Naive thymus-derived CD8-positive, alpha-beta T cell (primary cell): ENCODE results near the gene MORN1. TPM values are rescaled to one million over a fixed set of nuclear protein-coding genes. Genes with fewer than 3 reads are reported as not detected.

Experiments used
- ATAC-seq, 2 donors: fragments of 150-1000 bp; cut with Tn5 transposase in 1 of 2; sonication (Bioruptor Pico), chemical (Tn5 transposase) in 1 of 2; 1 replicate in 1 of 2; 2 replicates in 1 of 2; pipeline ENCODE4 v1.10.0; 2021; ENCODE audit warnings: mild to moderate bottlenecking in 2 of 2, moderate library complexity in 2 of 2
- POLR2A ChIA-PET: fragments of 350-600 bp; sonication (Branson Sonifier 250); formaldehyde crosslinking; loops from one replicate; lab custom pipeline; 2021; ENCODE audit warnings: antibody characterized with exemption; lab: Charles Lee
- DNase-seq, 10 donors: peaks; one replicate each; pipeline versions ENCODE4 v3.0.0 to v3.0.0-alpha.2; 2020 to 2022
- H3K27ac Mint-ChIP-seq, 10 donors: one replicate each; pipeline ENCODE4 v1.8.0; 2020 to 2022; ENCODE audit warnings: mild to moderate bottlenecking in 10 of 10, mixed read lengths in 10 of 10, moderate library complexity in 4 of 10, inconsistent platforms in 1 of 10
- H3K27me3 Mint-ChIP-seq, 5 donors: one replicate each; pipeline ENCODE4 v1.8.0; 2021 to 2022; ENCODE audit warnings: mixed read lengths in 5 of 5
- H3K36me3 Mint-ChIP-seq, 3 donors: one replicate each; pipeline ENCODE4 v1.8.0; 2020 to 2022; ENCODE audit warnings: mixed read lengths in 3 of 3, mild to moderate bottlenecking in 2 of 3, inconsistent platforms in 1 of 3
- H3K4me1 Mint-ChIP-seq, 4 donors: one replicate each; pipeline ENCODE4 v1.8.0; 2021 to 2022; ENCODE audit warnings: mixed read lengths in 4 of 4
- H3K4me3 Mint-ChIP-seq, 10 donors: one replicate each; pipeline ENCODE4 v1.8.0; 2020 to 2022; ENCODE audit warnings: mild to moderate bottlenecking in 10 of 10, mixed read lengths in 10 of 10, moderate library complexity in 6 of 10, inconsistent platforms in 1 of 10
- H3K9me3 Mint-ChIP-seq, 9 donors: one replicate each; pipeline ENCODE4 v1.8.0; 2020 to 2022; ENCODE audit warnings: mixed read lengths in 9 of 9, mild to moderate bottlenecking in 3 of 9, inconsistent platforms in 1 of 9, moderate library complexity in 1 of 9
- polyA plus RNA-seq, 3 donors: library from polyadenylated mRNA; unstranded; fragments of 300-500 nt; fragmentation: Illumina TruSeq; gene quantifications; one replicate each; pipeline ENCODE4 v1.2.3, GENCODE V29; 2021
- total RNA-seq, 8 experiments: library from RNA in 2 of 8; stranded (reverse) in 2 of 8; gene quantifications; one replicate each; pipeline ENCODE4 v1.2.3 and lab custom pipeline; 2021 to 2026

Gene MORN1
- total and polyA plus RNA-seq, 5 experiments from 2014 or later: 4.3 to 18.8 (median 7.1) TPM

DNA sequence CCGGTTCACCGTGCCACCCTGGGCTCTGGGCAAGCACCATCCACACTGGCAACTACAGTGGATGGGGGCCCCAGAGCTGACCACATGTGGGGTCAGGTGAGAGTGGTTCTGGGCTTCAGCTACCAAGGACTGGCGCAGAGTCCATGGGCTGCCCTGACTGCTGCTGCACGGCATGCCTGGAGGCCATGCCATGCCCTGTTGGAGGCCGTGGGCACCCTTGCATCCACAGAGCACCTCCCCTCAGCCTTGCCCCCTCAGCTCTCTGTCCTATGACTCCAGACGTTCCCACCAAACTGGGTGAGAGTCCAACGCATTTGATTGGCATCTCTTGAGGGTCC is 15.5 kb downstream of the MORN1 start:
- POLR2A ChIA-PET: no interaction called here
- Mint-ChIP-seq H3K4me1 (peaks cover 0 to 3% (median 0%) of the 10 kb centered on the region in 4 donors), H3K9me3 (no peaks in the 10 kb centered on the region), H3K27ac (peak overlapping the region in 1 of 10 donors; percentile 43), H3K27me3 (no peaks in the 10 kb centered on the region), H3K36me3 (peaks cover 0 to 2% (median 0%) of the 10 kb centered on the region in 3 donors), H3K4me3 (no peak overlapping the region)
- peak in 1 of 10 donors; percentile 45 for DNase-seq
- ATAC-seq: no peak

DNA sequence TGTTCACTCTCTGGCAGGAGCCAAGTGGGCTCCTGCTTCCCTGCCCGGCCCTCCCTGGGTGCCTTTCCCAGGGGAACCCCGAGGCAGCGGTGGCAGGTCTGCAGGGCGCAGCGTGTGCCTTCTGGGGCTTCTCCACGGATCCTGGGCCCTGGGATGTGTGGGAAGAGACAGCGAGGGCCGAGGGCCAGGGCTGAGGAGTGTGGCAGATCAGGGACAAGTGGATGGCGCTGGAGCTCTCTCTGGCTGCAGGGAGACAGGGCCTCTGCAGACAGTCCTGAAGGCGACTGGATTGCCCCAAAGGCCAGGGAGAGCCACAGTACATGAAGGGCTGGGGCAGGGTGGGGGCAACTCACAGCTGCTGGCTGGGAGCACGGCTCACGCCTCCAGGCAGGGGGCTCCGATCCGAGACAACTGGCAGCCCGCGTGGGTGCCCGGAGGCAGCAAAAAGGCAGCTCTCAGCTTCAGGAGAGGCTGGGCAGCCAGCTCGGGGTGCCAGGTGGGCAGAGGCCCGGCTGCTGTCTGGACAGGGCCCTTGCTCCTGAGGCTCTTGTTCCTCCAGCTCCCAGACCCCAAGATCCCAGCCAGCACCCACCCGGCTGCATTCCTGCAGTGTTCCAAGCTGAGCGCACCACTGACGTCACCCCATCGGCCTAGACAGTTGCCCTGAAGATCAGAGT is 16.0 kb downstream of the MORN1 start:
- Mint-ChIP-seq H3K36me3 (peaks cover 0 to 2% (median 0%) of the 10 kb centered on the region in 3 donors), H3K4me1 (peaks cover 0 to 3% (median 0%) of the 10 kb centered on the region in 4 donors), H3K27ac (no peak overlapping the region), H3K4me3 (no peak overlapping the region), H3K27me3 (no peaks in the 10 kb centered on the region), H3K9me3 (no peaks in the 10 kb centered on the region)
- DNase-seq (peak in 1 of 10 donors; percentile 55), ATAC-seq (no peak)
- POLR2A ChIA-PET: no interaction called here

DNA sequence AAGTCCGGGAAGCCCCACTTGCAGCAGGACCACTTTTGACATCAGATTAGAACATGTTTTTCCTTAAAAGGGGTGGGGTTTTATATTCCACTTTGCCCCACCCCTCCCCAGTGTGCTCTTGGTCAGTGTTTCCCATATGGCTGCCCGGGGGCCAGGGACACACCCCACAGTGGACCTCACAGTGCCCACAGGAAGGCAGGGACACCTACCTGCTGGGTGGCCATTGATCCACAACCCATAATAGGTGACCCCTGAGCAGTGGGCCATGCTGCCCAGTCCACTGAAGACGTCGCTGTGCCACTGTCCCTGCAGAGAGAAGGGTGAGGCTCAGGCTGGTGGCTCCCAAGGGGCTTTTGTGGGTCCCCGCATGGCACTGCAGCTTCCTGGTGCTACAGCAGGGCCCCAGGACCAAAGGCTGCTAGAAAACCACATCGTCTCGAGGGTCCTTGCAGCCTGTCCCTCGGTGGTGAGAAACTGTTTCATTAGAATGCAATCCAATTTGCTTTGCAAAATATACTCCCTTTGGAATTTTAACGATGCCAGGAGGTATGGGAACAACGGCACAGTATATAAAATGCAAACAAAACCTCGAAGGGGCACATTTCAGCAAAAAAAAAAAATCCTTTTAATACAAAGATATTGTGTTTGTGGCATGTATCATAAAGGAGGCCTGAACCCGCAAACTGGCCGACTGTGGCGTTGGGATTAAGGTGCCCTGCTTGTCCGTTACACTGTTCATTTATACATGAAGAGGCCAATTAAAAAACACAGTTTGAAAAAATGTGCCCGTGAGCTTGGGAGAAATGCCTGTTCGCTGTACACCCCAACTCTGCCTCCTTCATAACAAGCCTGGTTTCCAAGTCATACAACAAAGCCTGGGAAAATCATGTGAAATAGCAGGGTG is 16.9 kb downstream of the MORN1 start:
- POLR2A ChIA-PET: no interaction called here
- no peak overlapping the region for H3K4me3 Mint-ChIP-seq
- DNase-seq (peak in 1 of 10 donors; percentile 52), ATAC-seq (no peak)
- H3K36me3 Mint-ChIP-seq: peaks cover 0 to 4% (median 4%) of the 10 kb centered on the region in 3 donors
- H3K4me1 Mint-ChIP-seq: peaks cover 0 to 3% (median 0%) of the 10 kb centered on the region in 4 donors
- H3K27me3 Mint-ChIP-seq: no peaks in the 10 kb centered on the region
- no peak overlapping the region for H3K27ac Mint-ChIP-seq
- no peaks in the 10 kb centered on the region for H3K9me3 Mint-ChIP-seq

DNA sequence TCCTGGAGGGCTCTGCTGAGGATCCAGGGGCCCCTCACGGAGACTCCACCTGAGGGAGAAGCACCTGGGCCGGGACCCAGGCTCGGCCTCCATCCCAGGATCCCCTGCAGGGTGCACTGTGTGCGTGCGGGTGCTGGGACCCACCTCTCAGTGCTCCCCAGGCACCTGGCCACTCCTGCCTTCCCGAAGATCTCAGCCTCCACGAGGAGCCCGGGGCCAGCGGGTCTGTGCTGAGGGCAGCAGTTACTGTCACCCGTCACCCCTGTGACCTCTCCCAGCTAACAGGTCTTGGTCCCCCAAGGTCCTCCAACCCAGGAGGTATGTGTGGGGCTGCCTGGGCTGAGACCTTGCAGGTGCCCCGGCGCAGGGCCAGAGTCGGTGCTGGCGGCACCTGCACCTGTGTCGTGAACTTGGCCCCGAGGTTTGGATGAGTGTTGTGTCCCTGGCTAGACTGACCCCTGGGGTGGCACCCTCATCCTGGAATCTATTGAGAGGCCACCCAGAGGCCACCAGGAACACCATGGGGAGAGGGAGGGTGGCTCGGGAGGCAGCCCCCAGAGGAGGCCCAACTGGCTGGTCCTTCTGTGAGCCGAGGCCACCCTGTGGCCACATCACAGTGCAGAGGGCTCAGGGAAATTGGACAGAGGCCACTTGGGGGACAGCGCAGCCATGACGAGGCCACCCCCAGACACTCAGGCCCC is 17.7 kb downstream of the MORN1 start:
- DNase-seq (peak in 1 of 10 donors; percentile 56), ATAC-seq (no peak)
- Mint-ChIP-seq H3K27ac (peak overlapping the region in 1 of 10 donors; percentile 43), H3K9me3 (no peaks in the 10 kb centered on the region), H3K27me3 (no peaks in the 10 kb centered on the region), H3K4me1 (no peaks in the 10 kb centered on the region), H3K36me3 (peaks cover 0 to 4% (median 4%) of the 10 kb centered on the region in 3 donors), H3K4me3 (no peak overlapping the region)
- POLR2A ChIA-PET: no interaction called here

DNA sequence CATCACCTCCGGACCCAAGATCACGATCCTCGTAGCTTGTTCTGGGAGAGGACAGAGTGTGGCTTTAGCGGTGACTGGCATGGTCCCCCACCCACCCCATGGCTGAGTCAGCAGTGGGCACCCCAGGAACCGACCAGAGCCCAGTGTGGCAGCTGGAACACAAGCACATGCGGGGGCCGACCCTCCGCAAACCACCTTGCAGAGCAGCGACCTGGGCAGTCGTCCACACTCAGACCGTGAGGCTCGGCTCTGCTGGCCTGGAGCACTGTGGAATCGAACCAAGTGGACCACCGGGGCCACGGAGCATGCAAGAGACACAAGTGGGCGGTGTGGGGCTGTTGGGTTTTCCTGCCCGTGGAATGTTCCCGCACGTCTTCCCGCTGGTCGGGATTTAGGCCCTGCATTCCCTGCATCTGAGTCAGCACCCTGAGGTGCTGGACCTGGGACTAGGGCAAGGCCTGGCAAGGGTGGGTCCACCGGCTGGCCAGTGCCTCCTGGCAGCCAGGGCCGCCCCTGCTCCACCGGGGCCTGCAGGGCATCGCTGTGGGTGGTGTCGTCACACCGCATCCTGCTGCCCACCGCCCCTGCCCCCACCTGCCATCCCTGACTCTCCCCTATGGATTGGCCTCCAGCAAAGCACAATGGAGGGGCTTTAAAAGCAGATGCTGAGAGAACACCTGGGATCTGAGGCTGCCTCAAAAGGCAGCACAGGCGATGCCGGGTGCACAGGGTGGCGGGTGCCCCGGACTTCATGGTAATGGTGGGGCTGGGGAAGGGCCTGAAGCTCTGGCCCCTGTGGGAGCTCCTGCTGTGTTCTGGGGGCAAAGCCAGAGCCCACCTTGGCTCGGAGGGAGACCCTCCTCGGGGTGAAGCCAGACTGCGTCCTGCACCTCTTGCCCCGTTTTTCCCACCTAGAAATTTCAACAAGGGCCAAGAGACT is 18.5 kb downstream of the MORN1 start:
- Mint-ChIP-seq H3K4me1 (no peaks in the 10 kb centered on the region), H3K4me3 (no peak overlapping the region), H3K36me3 (peaks cover 0 to 4% (median 4%) of the 10 kb centered on the region in 3 donors), H3K9me3 (no peaks in the 10 kb centered on the region), H3K27ac (peak overlapping the region in 1 of 10 donors; percentile 33), H3K27me3 (no peaks in the 10 kb centered on the region)
- DNase-seq (peak in 1 of 10 donors; percentile 60), ATAC-seq (no peak)
- POLR2A ChIA-PET: no interaction called here

DNA sequence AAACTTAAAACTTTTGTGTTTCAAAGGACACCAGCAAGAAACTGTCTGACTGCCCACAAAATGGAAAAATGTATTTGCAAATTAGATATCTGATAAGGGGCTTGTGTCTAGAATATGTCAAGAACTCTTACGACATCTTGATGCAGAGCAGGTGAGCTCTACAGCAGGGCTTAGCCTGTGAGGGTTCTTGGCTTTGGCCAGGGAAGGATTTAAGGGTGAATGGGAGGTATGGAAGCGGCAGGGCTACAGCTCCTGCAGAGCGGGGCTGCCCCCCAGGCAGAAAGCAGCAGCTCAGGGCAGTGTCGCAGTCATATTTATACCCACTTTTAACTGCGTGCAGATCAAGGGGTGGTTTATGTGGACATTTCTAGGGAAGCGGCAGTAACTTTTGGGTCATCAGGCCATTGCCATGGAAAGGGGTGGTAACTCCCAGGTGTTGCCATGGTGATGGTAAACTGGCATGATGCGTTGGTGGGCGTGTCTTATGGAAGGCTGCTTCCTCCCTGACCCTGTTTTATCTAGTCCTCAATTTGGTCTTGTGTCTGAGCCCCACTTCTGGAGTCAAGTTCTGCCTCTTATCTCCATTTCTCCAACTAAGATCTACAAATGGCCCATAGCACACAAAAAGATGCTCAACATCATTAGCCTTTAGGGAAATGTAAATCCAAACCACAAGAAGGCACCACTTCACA is 23.2 kb downstream of the MORN1 start:
- Mint-ChIP-seq H3K4me1 (no peaks in the 10 kb centered on the region), H3K27me3 (no peaks in the 10 kb centered on the region), H3K4me3 (no peak overlapping the region), H3K36me3 (peaks cover 4 to 10% (median 5%) of the 10 kb centered on the region in 3 donors), H3K9me3 (peaks cover 0 to 10% (median 5%) of the 10 kb centered on the region in 9 donors), H3K27ac (no peak overlapping the region)
- POLR2A ChIA-PET: interaction anchor here (0.8 kb wide), 1 partner anchor 47 kb away, joined by 3 read pairs; no protein-coding TSS in a partner anchor
- DNase-seq (peak in 1 of 10 donors; percentile 26), ATAC-seq (no peak)

DNA sequence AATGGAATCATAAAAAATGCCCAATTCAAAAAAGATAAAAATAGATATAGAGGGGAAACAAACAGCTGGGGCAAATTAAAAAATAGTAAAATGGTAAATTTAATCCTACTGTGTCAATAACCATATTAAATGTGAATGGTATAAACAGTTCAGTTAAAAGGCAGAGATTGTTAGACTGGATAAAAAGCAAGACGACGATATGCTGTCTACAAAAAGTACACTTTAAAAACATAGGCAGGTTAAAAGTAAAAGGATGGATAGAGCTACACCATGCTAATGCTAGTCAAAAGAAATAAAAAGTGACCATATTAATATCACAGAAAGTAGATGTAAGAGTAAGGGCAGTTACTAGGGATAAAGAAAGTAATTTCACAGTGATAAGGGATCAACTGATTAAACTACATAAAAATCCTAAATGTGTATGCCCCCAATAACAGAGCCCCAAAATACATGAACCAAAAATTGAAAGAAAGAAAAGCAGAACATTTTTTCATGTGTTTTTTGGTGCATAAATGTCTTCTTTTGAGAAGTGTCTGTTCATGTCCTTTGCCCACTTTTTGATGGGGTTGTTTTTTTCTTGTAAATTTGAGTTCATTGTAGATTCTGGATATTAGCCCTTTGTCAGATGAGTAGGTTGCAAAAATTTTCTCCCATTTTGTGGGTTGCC is 27.4 kb downstream of the MORN1 start:
- peaks cover 3 to 15% (median 9%) of the 10 kb centered on the region in 3 donors for H3K36me3 Mint-ChIP-seq
- DNase-seq (no peak), ATAC-seq (no peak)
- peaks cover 0 to 22% (median 10%) of the 10 kb centered on the region in 9 donors for H3K9me3 Mint-ChIP-seq
- H3K4me3 Mint-ChIP-seq: no peak overlapping the region
- no peak overlapping the region for H3K27ac Mint-ChIP-seq
- POLR2A ChIA-PET: no interaction called here
- H3K4me1 Mint-ChIP-seq: peaks cover 0 to 3% (median 0%) of the 10 kb centered on the region in 4 donors
- H3K27me3 Mint-ChIP-seq: no peaks in the 10 kb centered on the region

DNA sequence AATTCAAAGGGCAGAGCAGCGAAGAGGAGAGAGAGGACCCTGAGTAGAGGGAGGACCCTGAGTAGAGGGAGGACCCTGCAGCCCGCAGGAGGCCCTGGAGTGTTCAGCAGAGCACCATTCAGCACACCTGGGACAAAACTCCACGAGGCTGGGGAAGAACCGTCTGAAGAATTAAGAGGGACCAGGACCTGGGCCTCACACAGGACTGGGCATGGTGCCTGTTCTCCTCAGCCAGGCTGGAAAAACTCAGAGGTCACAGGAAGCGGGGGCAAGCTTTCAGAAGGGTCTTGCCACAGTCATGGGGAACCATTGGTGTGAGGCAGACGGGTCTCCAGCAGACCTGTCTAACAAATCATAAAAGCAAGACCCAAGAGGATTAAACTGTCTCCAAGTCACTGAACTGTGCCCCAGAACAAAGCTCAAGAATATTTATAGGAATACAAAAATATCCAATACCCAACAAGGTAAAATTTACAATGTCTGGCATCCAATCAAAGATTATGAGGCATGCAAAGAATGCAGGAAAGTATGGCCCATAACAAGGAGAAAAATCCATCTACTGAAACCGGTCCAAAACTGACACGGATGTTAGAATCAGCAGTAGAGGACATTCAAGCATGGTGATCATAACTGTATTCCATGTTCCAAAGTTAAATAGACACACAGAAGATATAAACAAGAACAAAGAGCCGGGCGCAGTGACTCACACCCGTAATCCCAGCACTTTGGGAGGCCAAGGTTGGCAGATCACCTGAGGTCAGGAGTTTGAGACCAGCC is 30.6 kb downstream of the MORN1 start:
- Mint-ChIP-seq H3K9me3 (peaks cover 0 to 22% (median 10%) of the 10 kb centered on the region in 9 donors), H3K36me3 (peaks cover 3 to 15% (median 9%) of the 10 kb centered on the region in 3 donors), H3K4me3 (no peak overlapping the region), H3K27me3 (no peaks in the 10 kb centered on the region), H3K4me1 (peaks cover 0 to 3% (median 0%) of the 10 kb centered on the region in 4 donors), H3K27ac (peak overlapping the region in 1 of 10 donors; percentile 78)
- ATAC-seq: no peak
- POLR2A ChIA-PET: no interaction called here
- peak in 1 of 10 donors; percentile 35 for DNase-seq

DNA sequence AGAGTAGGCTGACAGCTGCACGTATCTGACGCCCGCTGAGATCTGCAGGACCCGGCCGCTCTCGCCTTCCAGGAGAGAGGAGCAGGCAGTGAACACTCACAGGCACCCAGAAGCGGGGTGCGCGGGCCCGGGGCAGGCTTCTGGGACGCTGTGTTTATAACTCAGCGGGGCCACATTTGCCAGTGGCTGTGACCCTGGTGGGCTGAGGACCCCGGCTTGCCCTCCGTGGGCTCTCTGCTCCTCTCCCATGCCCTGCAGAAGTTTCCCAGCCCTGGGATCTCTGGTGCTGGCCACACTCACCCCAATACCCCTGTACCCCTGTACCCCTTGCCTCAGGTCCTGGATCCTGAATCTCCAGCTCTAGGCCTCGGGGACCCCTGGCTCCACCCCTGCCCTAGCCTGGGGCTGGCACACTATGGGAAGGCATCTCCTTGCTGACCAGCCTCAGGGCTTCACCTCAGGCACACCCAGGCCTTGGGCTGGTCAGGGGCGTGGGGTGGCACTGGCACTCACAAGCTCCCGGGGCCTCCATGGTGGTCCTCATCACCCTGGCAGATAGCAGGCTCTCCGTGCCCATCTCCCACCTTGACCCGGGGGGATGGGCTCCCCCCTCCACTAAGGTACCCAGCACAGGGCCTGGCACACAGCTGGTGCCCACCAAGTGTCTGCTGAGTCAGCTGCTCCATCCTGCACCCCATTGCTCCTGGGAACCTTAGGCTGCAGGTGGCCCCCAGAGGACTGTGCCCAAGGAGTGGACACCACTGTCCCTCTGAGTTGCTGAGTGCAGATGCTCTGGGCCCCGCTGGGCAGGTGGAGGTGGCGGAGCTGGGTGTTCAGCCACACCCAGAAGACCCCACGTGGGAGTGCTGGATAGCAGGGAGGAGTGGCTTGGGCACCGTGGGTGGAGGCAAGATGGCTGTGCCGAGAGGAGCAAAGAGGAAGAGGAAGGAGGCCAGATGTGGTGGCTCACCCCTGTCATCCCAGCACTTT is 32.4 kb downstream of the MORN1 start:
- Mint-ChIP-seq H3K27me3 (no peaks in the 10 kb centered on the region), H3K4me3 (no peak overlapping the region), H3K36me3 (peaks cover 3 to 13% (median 7%) of the 10 kb centered on the region in 3 donors), H3K27ac (no peak overlapping the region), H3K4me1 (peaks cover 0 to 3% (median 0%) of the 10 kb centered on the region in 4 donors), H3K9me3 (peaks cover 0 to 20% (median 9%) of the 10 kb centered on the region in 9 donors)
- ATAC-seq: no peak
- peak in 2 of 10 donors; percentile 2 to 50 for DNase-seq
- POLR2A ChIA-PET: no interaction called here
